Panc1 (cell line): Measurements from ENCODE around the gene PVRIG. TPM values are rescaled to one million over a fixed set of nuclear protein-coding genes. Genes with fewer than 3 reads are reported as not detected.
"Not testable (repeated sequence)": the region's sequence is repeated elsewhere in the genome, so short reads cannot be mapped to it uniquely, and the experiment has no call there.

Experiments used
- ATAC-seq: fragments of 200-7000 bp; cut with Tn5 transposase; 2 replicates; pipeline ENCODE4 v1.9.1; 2020; ENCODE audit warnings: mild to moderate bottlenecking, moderate library complexity
- BruUV-seq: library from RNA; stranded (reverse); fragments of 400-500 nt; replicated peaks from 2 replicates; lab custom pipeline; 2021; lab: Mats Ljungman, UMichigan
- CTCF ChIA-PET: fragments of 300-600 bp; sonication (Branson Sonifier 250); formaldehyde crosslinking; loops from one replicate; lab custom pipeline; 2022; ENCODE audit warnings: antibody characterized with exemption; lab: Charles Lee
- POLR2A ChIA-PET: fragments of 300-600 bp; sonication (Branson Sonifier 250); formaldehyde crosslinking; loops from one replicate; lab custom pipeline; 2022; ENCODE audit warnings: antibody characterized with exemption; lab: Charles Lee
- DNase-seq: peaks from one replicate; pipeline ENCODE4 v3.0.0-alpha.2; 2010; ENCODE audit warnings: low read depth, low spot score
- H3K27ac ChIP-seq: 2 replicates; pipeline ENCODE4 v1.5.1; 2011; ENCODE audit warnings: mild to moderate bottlenecking, low read length, inconsistent platforms
- H3K27me3 ChIP-seq: fragments of 200-500 bp; sonication (Bioruptor generic); 2 replicates; pipeline ENCODE4 v1.6.0; 2014; ENCODE audit warnings: low read length, inconsistent platforms; ENCODE audit not compliant: control insufficient read depth, insufficient read depth
- H3K36me3 ChIP-seq: fragments of 200-500 bp; sonication (Bioruptor generic); 2 replicates; pipeline ENCODE4 v1.5.1; 2014; ENCODE audit warnings: inconsistent platforms, mild to moderate bottlenecking, low read length, moderate library complexity; ENCODE audit not compliant: control insufficient read depth, insufficient read depth
- H3K4me1 ChIP-seq: 2 replicates; pipeline ENCODE4 v1.5.1; 2011; ENCODE audit warnings: inconsistent platforms, mild to moderate bottlenecking, low read length, moderate library complexity; ENCODE audit not compliant: control insufficient read depth, insufficient read depth
- H3K4me3 ChIP-seq, 2 experiments: 2 replicates each; pipeline ENCODE4 v1.5.1; 2011 to 2012; ENCODE audit warnings: low read depth in 2 of 2, low read length in 2 of 2, mild to moderate bottlenecking in 2 of 2, inconsistent platforms in 1 of 2, moderate library complexity in 1 of 2
- H3K9me3 ChIP-seq: fragments of 200-500 bp; sonication (Bioruptor generic); 2 replicates; pipeline ENCODE4 v1.5.1; 2014; ENCODE audit warnings: low read depth, mild to moderate bottlenecking, inconsistent platforms, low read length, moderate library complexity; ENCODE audit not compliant: control insufficient read depth, insufficient read depth
- CTCF ChIP-seq: fragments of 450-650 bp; IDR thresholded peaks from 2 replicates; pipeline ENCODE4 v1.5.1; 2017; ENCODE audit warnings: mild to moderate bottlenecking
- POLR2AphosphoS5 ChIP-seq: IDR thresholded peaks from 2 replicates; pipeline ENCODE4 v1.6.1; 2012; ENCODE audit warnings: mild to moderate bottlenecking, low read depth, low read length, moderate library complexity
- REST ChIP-seq, 2 experiments: IDR thresholded peaks; 2 replicates each; pipeline ENCODE4 v1.6.1; 2011 to 2012; ENCODE audit warnings: low read depth in 2 of 2, control low read depth in 1 of 2, low read length in 1 of 2, mild to moderate bottlenecking in 1 of 2, moderate library complexity in 1 of 2; ENCODE audit not compliant: insufficient read depth in 1 of 2
- SIN3A ChIP-seq: IDR thresholded peaks from 2 replicates; pipeline ENCODE4 v1.6.1; 2012; ENCODE audit warnings: low read depth, mild to moderate bottlenecking, low read length, moderate library complexity, borderline replicate concordance; ENCODE audit not compliant: insufficient read depth
- TCF7L2 ChIP-seq: IDR thresholded peaks from 2 replicates; pipeline ENCODE4 v1.6.1; 2011; ENCODE audit warnings: mild to moderate bottlenecking, low read depth, low read length, inconsistent platforms
- in situ Hi-C: cut with HindIII; loops from 2 replicates; pipeline ENCODE4 v1.10.0; 2016; ENCODE audit warnings: low sequenced_read_pairs, low pct_unique_long_range_greater_than_20kb
- intact Hi-C: fragments of 100-400 bp; cut with micrococcal nuclease; formaldehyde crosslinking; loops from one replicate; pipeline ENCODE4 v1.10.0; 2022; ENCODE audit not compliant: unreplicated experiment
- total RNA-seq: library from RNA; stranded (reverse); gene quantifications from one replicate; pipeline ENCODE4 v1.2.1, GENCODE V29; 2021; ENCODE audit not compliant: unreplicated experiment

The PVRIG gene
- total RNA-seq, 1 experiment from 2014 or later = not detected

- in situ Hi-C loops, BruUV-seq, H3K4me3 ChIP-seq, H3K9me3 ChIP-seq, H3K27me3 ChIP-seq, intact Hi-C loops, POLR2A ChIA-PET, H3K27ac ChIP-seq, DNase-seq, H3K36me3 ChIP-seq, ATAC-seq: not testable (repeated sequence)
- H3K4me1 ChIP-seq = peaks cover 15% of the 10 kb centered on the region
- CTCF ChIA-PET = interaction anchor here (0.7 kb wide), 2 partner anchors 24 to 27 kb away, joined by 4 read pairs; no protein-coding TSS in a partner anchor
These were observed 25.3 kb downstream of the PVRIG start for GRCh38 chr7:100244988-100245605.

GRCh38 chr7:100246121-100246864 lies 26.5 kb downstream of the PVRIG start:
- H3K27ac ChIP-seq, H3K4me3 ChIP-seq, DNase-seq, CTCF ChIA-PET, in situ Hi-C loops, intact Hi-C loops, H3K27me3 ChIP-seq, H3K9me3 ChIP-seq, H3K36me3 ChIP-seq, BruUV-seq, POLR2A ChIA-PET: not testable (repeated sequence)
- peak; percentile 41; the same call in 1 of the 2 replicates for ATAC-seq
- H3K4me1 ChIP-seq = peaks cover 15% of the 10 kb centered on the region

- H3K9me3 ChIP-seq, H3K27me3 ChIP-seq, BruUV-seq, in situ Hi-C loops, H3K4me3 ChIP-seq, H3K36me3 ChIP-seq, intact Hi-C loops, POLR2A ChIA-PET, H3K27ac ChIP-seq, DNase-seq, ATAC-seq: not testable (repeated sequence)
- CTCF ChIA-PET = interaction anchor here (0.6 kb wide), 1 partner anchor 11 kb away, joined by 3 read pairs; no protein-coding TSS in a partner anchor
- H3K4me1 ChIP-seq = peaks cover 15% of the 10 kb centered on the region
These were observed 27.1 kb downstream of the PVRIG start for GRCh38 chr7:100246865-100247137.

- ChIA-PET CTCF (interaction anchor here (0.6 kb wide), 1 partner anchor 10 kb away, joined by 3 read pairs; no protein-coding TSS in a partner anchor), POLR2A (no interaction called here)
- Histone ChIP-seq H3K9me3 (no peaks in the 10 kb centered on the region), H3K4me3 (no peak overlapping the region), H3K4me1 (peaks cover 12% of the 10 kb centered on the region), H3K27ac (peak overlapping the region; percentile 34), H3K27me3 (no peaks in the 10 kb centered on the region), H3K36me3 (no peaks in the 10 kb centered on the region)
- ATAC-seq (peak; percentile 90), DNase-seq (peak; percentile 32)
- intact Hi-C loops (no loop called here), in situ Hi-C loops (no loop called here)
- BruUV-seq = no TSS peak
- no peak for TF ChIP-seq SIN3A
- no peak for TF ChIP-seq POLR2AphosphoS5
- no peak for TF ChIP-seq CTCF
- TF ChIP-seq TCF7L2 = no peak
- TF ChIP-seq REST (IDR thresholded peaks at IDR 0.05; ENCODE audit: insufficient read depth in 1 of 2, low read depth in 2 of 2, low read length in 1 of 2) = no peak
These were observed 27.5 kb downstream of the PVRIG start for GRCh38 chr7:100247152-100247757.
